ENCODE measurements around the gene ZDHHC14. TPM values are rescaled to one million over a fixed set of nuclear protein-coding genes. Genes with fewer than 3 reads are reported as not detected.

ZDHHC14 gene
- total RNA-seq, 2 experiments from 2014 or later: 5.2 TPM

DNA sequence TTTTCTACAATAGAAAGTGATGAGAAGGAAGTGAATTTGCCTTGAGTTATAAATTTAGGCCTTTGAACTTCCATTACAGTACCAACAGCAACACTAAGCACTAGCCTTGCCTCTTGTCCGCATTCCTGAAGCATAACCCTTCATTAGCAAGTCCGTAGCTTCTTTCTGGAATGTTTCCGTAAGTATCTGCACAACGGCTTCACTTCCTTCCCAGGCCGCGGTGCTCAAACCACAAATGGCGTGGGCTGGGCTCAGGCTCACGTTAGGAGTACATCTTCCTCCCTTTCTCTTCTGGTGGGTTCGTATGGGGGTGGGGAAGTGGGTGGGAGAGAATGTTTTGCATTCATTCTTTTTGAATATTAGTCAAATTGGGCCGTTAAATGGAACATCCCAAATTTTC, 248.2 kb downstream of the ZDHHC14 start:
- no peak overlapping the region for H3K27ac Mint-ChIP-seq
- DNase-seq: no peak
- H3K9me3 Mint-ChIP-seq: peaks cover 1% of the 10 kb centered on the region
- no peaks in the 10 kb centered on the region for H3K36me3 Mint-ChIP-seq
- POLR2A ChIA-PET: interaction anchor here (0.8 kb wide), 1 partner anchor 19 kb away, joined by 3 read pairs; no protein-coding TSS in a partner anchor
- peaks cover 8% of the 10 kb centered on the region for H3K4me1 Mint-ChIP-seq
- ATAC-seq (ENCODE audit: low read depth): no peak
- H3K27me3 Mint-ChIP-seq: no peaks in the 10 kb centered on the region
- H3K4me3 Mint-ChIP-seq: peak overlapping the region; percentile 4

GRCh38 chr6:157630463-157631080, 249.6 kb downstream of the ZDHHC14 start:
- Mint-ChIP-seq H3K36me3 (no peaks in the 10 kb centered on the region), H3K27me3 (no peaks in the 10 kb centered on the region), H3K4me1 (peaks cover 8% of the 10 kb centered on the region), H3K4me3 (no peak overlapping the region), H3K27ac (no peak overlapping the region), H3K9me3 (no peaks in the 10 kb centered on the region)
- ATAC-seq (ENCODE audit: low read depth) (no peak), DNase-seq (no peak)
- POLR2A ChIA-PET: no interaction called here

DNA sequence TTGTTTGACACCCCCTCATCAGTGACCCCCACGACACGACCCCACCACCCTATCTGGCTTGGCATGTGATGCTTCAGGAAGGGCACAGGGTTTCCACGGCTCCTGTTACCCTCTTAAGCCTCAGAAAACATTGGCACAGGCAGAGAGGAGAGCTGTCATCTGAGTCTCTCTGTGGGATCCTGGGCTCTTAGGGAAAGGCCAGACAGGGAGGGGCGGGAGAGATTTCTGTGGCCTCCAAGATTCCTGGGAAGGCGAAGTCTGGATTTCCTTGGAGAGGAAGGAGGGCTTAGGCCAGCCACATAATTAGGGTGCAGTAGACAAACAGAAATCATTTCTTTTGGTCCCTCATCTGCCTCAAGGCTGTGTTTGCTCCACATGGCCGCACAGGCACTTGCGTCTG, 250.4 kb downstream of the ZDHHC14 start:
- H3K36me3 Mint-ChIP-seq: no peaks in the 10 kb centered on the region
- DNase-seq: no peak
- POLR2A ChIA-PET: no interaction called here
- no peaks in the 10 kb centered on the region for H3K9me3 Mint-ChIP-seq
- no peak overlapping the region for H3K27ac Mint-ChIP-seq
- peaks cover 8% of the 10 kb centered on the region for H3K4me1 Mint-ChIP-seq
- no peak for ATAC-seq (ENCODE audit: low read depth)
- no peak overlapping the region for H3K4me3 Mint-ChIP-seq
- no peaks in the 10 kb centered on the region for H3K27me3 Mint-ChIP-seq

- peaks cover 8% of the 10 kb centered on the region for H3K4me1 Mint-ChIP-seq
- H3K9me3 Mint-ChIP-seq: no peaks in the 10 kb centered on the region
- no peaks in the 10 kb centered on the region for H3K36me3 Mint-ChIP-seq
- no peak overlapping the region for H3K27ac Mint-ChIP-seq
- no peak for DNase-seq
- no peaks in the 10 kb centered on the region for H3K27me3 Mint-ChIP-seq
- no peak overlapping the region for H3K4me3 Mint-ChIP-seq
- POLR2A ChIA-PET: no interaction called here
- no peak for ATAC-seq (ENCODE audit: low read depth)
These were observed 251.0 kb downstream of the ZDHHC14 start for GRCh38 chr6:157631838-157632614.

GRCh38 chr6:157632821-157633220, 251.8 kb downstream of the ZDHHC14 start:
- Mint-ChIP-seq H3K4me3 (no peak overlapping the region), H3K36me3 (no peaks in the 10 kb centered on the region), H3K27ac (no peak overlapping the region), H3K4me1 (peaks cover 8% of the 10 kb centered on the region), H3K27me3 (no peaks in the 10 kb centered on the region), H3K9me3 (no peaks in the 10 kb centered on the region)
- POLR2A ChIA-PET: no interaction called here
- DNase-seq (no peak), ATAC-seq (ENCODE audit: low read depth) (no peak)

DNA sequence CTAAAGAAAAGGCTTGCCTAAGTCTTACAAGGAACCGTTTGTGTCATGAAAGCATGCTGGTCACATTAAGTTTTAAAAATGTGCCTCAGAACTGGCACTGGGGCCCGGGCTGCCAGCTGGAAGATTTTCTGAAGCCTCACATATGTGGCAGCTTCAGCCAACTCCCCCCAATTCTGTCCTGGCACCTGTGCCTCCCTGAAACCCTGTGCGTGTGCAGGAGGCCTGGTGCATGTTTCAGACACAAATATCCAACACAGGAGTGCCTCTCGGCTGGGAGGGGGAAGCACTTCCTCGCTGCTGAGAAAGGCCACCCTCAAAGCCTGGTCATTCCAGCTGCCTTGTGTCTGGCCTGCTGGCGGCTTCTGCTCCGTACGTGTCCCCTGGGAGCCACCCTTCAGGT, 253.6 kb downstream of the ZDHHC14 start:
- Mint-ChIP-seq H3K4me1 (peaks cover 3% of the 10 kb centered on the region), H3K4me3 (no peak overlapping the region), H3K9me3 (no peaks in the 10 kb centered on the region), H3K36me3 (no peaks in the 10 kb centered on the region), H3K27me3 (peaks cover 2% of the 10 kb centered on the region), H3K27ac (no peak overlapping the region)
- DNase-seq (no peak), ATAC-seq (ENCODE audit: low read depth) (no peak)
- POLR2A ChIA-PET: interaction anchor here (1.2 kb wide), 1 partner anchor 311 kb away, joined by 3 read pairs; the partner anchor contains the start of gene TMEM242

GRCh38 chr6:157635388-157636244, 254.6 kb downstream of the ZDHHC14 start:
- Mint-ChIP-seq H3K4me3 (no peak overlapping the region), H3K27ac (no peak overlapping the region), H3K4me1 (peaks cover 5% of the 10 kb centered on the region)

DNA sequence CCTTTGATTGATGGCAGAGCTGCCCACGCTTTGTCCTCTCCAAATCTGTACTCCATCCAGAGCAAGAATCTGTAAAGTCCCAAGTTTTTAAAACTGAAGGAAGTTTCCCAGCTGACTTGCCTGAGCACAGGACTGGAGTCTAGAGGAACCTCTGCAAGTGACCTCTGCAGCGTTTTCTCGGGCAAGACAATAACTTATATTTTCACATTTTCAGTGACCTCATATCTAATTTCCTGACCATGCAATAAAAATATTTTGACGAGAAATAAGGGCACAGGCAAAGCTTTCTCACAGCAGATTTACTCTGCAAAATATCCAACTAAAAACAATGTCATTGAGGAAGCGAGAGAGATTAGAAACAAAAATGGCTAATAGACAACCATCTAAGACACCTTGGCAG, 256.5 kb downstream of the ZDHHC14 start:
- POLR2A ChIA-PET: no interaction called here
- H3K36me3 Mint-ChIP-seq: no peaks in the 10 kb centered on the region

More at GRCh38 chr6:157635388-157636244, 254.6 kb downstream of the ZDHHC14 start:
- DNase-seq (no peak), ATAC-seq (ENCODE audit: low read depth) (no peak)
- Mint-ChIP-seq H3K36me3 (no peaks in the 10 kb centered on the region), H3K27me3 (peaks cover 7% of the 10 kb centered on the region), H3K9me3 (no peaks in the 10 kb centered on the region)
- POLR2A ChIA-PET: no interaction called here

DNA sequence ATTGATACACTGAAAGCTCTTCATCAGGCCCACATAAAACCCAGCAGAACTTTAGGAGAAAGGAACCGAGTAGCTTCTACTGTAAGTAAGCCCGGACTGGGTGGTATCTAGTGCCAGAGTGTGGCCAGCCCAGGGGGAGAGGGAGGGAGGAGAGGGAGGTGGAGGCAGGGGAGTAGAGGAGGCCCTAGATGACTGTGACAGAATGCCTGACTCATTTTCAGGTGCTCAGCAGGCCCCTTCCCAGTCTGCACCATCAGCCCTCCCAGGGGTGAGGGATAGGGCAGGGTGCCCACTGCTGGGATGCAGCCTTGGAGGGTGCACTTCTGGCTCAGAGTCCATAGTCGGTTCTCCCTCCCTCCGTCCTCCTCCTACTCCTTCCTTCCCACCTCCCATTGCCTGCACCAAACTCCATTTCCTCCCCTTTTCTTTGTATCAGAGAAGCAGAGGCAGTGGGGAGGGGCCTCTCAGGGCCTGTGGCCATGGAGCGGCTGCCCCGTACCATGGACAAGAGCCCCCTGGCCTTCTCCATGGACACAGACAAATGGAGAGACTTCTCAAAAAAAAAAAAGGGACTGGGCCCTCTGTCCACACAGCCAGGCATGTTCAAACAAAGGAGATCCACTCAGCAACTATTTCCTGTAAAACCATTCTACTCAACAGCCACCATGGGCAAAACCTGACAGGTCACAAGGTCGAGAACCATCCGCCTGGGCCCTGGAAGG, 257.1 kb downstream of the ZDHHC14 start:
- POLR2A ChIA-PET: no interaction called here
- no peak for ATAC-seq (ENCODE audit: low read depth)
- Mint-ChIP-seq H3K36me3 (no peaks in the 10 kb centered on the region), H3K4me3 (no peak overlapping the region), H3K9me3 (no peaks in the 10 kb centered on the region), H3K27ac (no peak overlapping the region), H3K4me1 (peaks cover 5% of the 10 kb centered on the region), H3K27me3 (peaks cover 14% of the 10 kb centered on the region)
- no peak for DNase-seq

More for the DNA sequence above, 256.5 kb downstream of the ZDHHC14 start:
- ATAC-seq (ENCODE audit: low read depth) (no peak), DNase-seq (no peak)
- Mint-ChIP-seq H3K4me1 (peaks cover 5% of the 10 kb centered on the region), H3K27me3 (peaks cover 11% of the 10 kb centered on the region), H3K9me3 (no peaks in the 10 kb centered on the region), H3K27ac (no peak overlapping the region), H3K4me3 (no peak overlapping the region)

DNA sequence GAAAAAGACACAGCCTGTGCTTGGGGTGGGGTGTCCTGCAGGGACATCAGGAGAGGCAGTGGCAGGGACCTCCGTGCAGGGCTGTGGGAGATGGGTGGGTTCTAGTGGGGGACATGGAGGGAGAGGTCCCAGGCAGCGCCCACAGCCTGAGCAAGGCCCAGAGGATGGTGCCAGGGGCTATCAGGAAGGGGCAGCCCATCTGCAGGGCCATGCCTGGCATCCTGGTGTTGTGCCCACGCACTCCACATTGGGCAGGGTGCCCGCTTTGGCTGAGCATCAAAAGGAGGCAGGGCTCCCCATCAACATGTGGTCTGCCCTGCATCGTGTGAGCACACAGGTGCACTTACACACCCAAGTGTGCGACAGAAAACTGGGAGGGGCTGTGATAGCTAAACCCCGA, 257.8 kb downstream of the ZDHHC14 start:
- Mint-ChIP-seq H3K36me3 (no peaks in the 10 kb centered on the region), H3K4me1 (peaks cover 5% of the 10 kb centered on the region), H3K27me3 (peaks cover 14% of the 10 kb centered on the region), H3K4me3 (no peak overlapping the region), H3K9me3 (no peaks in the 10 kb centered on the region), H3K27ac (no peak overlapping the region)
- DNase-seq (no peak), ATAC-seq (ENCODE audit: low read depth) (no peak)
- POLR2A ChIA-PET: no interaction called here

GRCh38 chr6:157640746-157641451, 259.9 kb downstream of the ZDHHC14 start:
- DNase-seq (no peak), ATAC-seq (ENCODE audit: low read depth) (no peak)
- Mint-ChIP-seq H3K27ac (no peak overlapping the region), H3K27me3 (peaks cover 14% of the 10 kb centered on the region), H3K36me3 (peaks cover 2% of the 10 kb centered on the region), H3K4me1 (peaks cover 5% of the 10 kb centered on the region), H3K4me3 (no peak overlapping the region), H3K9me3 (no peaks in the 10 kb centered on the region)
- POLR2A ChIA-PET: no interaction called here

DNA sequence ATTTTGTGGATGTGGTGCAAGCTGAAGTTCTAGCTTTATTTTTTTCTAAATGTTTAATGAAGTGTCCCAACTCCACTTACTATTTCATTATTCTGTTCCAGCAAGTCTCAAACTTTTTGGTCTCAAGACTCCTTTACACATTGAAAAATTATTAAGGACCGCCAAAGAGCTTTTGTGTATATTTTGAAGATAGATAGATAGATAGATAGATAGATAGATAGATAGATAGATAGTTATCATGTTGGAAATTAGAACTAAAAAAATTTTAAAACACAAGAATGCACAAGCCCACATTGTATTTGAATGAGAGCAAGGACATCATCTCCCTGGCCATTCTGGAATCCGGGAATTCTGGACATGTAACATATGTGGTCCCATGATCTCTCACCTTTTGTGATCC, 260.8 kb downstream of the ZDHHC14 start:
- H3K36me3 Mint-ChIP-seq: peaks cover 2% of the 10 kb centered on the region
- H3K4me1 Mint-ChIP-seq: peaks cover 5% of the 10 kb centered on the region
- H3K27me3 Mint-ChIP-seq: peaks cover 14% of the 10 kb centered on the region
- POLR2A ChIA-PET: no interaction called here
- ATAC-seq (ENCODE audit: low read depth) (no peak), DNase-seq (no peak)
- H3K27ac Mint-ChIP-seq: no peak overlapping the region
- H3K4me3 Mint-ChIP-seq: no peak overlapping the region
- H3K9me3 Mint-ChIP-seq: no peaks in the 10 kb centered on the region
